ENCODE results near the gene ISM1. TPM values are rescaled to one million over a fixed set of nuclear protein-coding genes. Genes with fewer than 3 reads are reported as not detected.

Gene ISM1
- polyA plus RNA-seq, 1 experiment: not detected

DNA sequence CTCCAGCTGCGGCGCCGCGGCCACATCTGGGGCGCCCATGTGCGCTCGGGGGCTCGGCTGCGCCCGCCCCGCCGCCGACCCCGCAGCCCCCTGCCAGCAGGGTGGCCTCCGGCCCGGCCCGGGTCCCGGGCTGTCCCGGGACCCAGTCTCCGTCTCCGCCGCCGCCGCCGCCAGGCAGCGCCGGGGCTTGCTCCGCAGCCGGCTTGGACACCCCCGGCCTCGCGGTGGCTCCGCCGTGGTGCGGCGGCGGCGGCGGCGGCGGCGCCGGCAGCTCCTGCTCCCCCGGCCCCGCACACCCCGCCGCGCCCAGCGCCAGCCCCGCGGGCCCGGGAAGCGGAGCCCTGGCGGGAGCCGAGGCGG lies 219 bp downstream of the ISM1 start:
- CTCF ChIA-PET: interaction anchor here (1.4 kb wide), 1 partner anchor 567 kb away, joined by 3 read pairs; no protein-coding TSS in a partner anchor
- Histone ChIP-seq H3K27ac (ENCODE audit: low read depth, low read length) (no peak overlapping the region), H3K4me3 (ENCODE audit: low read depth, low read length) (peak overlapping the region; percentile 43; the same call in 1 of the 2 replicates), H3K27me3 (ENCODE audit: control insufficient read depth, insufficient read depth, low read length) (peaks cover 48% of the 10 kb centered on the region), H3K9me3 (ENCODE audit: control insufficient read depth, insufficient read depth, low read length) (peaks cover 9% of the 10 kb centered on the region; the same call in 1 of the 2 replicates)
- POLR2A ChIA-PET: no interaction called here
- TF ChIP-seq, protein P1, sequence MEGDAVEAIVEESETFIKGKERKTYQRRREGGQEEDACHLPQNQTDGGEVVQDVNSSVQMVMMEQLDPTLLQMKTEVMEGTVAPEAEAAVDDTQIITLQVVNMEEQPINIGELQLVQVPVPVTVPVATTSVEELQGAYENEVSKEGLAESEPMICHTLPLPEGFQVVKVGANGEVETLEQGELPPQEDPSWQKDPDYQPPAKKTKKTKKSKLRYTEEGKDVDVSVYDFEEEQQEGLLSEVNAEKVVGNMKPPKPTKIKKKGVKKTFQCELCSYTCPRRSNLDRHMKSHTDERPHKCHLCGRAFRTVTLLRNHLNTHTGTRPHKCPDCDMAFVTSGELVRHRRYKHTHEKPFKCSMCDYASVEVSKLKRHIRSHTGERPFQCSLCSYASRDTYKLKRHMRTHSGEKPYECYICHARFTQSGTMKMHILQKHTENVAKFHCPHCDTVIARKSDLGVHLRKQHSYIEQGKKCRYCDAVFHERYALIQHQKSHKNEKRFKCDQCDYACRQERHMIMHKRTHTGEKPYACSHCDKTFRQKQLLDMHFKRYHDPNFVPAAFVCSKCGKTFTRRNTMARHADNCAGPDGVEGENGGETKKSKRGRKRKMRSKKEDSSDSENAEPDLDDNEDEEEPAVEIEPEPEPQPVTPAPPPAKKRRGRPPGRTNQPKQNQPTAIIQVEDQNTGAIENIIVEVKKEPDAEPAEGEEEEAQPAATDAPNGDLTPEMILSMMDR (IDR thresholded peaks at IDR 0.05; ENCODE audit: low read depth, low read length): no peak
- DNase-seq (ENCODE audit: low read depth, low spot score): no peak

DNA sequence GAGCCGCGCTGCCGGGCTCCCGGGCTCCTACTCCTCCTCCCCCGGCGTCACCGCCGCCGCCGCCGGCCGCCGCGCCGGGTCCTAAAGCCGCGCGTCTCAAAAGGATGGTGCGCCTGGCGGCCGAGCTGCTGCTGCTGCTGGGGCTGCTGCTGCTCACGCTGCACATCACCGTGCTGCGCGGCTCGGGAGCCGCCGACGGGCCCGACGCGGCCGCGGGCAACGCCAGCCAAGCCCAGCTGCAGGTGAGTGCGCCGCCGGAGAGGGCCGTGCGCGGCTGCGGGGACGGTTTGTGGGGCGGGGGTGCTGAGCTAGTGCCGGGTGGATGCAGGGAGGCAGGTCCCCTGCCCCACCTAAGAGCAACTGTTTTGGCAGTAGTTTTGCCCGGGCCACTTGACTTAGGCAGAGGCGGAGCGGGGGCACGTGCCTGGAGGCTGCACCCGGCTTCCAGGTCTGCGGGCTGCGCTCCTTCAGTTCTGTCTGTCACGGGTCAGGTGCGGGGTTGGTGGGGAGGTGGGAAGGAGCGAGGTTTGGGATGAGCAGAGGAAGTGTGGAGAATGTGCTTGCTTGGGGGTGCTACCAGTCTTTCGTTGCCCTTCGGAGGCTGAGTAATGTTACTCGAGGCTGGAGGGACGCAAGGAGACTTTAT lies 722 bp downstream of the ISM1 start:
- TF ChIP-seq, protein P1 (IDR thresholded peaks at IDR 0.05; ENCODE audit: low read depth, low read length): no peak
- no peak for DNase-seq (ENCODE audit: low read depth, low spot score)
- POLR2A ChIA-PET: no interaction called here
- peaks cover 9% of the 10 kb centered on the region; the same call in 1 of the 2 replicates for H3K9me3 ChIP-seq (ENCODE audit: control insufficient read depth, insufficient read depth, low read length)
- CTCF ChIA-PET: interaction anchor here (1.4 kb wide), 1 partner anchor 566 kb away, joined by 3 read pairs; no protein-coding TSS in a partner anchor
- H3K4me3 ChIP-seq (ENCODE audit: low read depth, low read length): peak overlapping the region; percentile 43
- no peak overlapping the region for H3K27ac ChIP-seq (ENCODE audit: low read depth, low read length)
- peaks cover 45% of the 10 kb centered on the region for H3K27me3 ChIP-seq (ENCODE audit: control insufficient read depth, insufficient read depth, low read length)

DNA sequence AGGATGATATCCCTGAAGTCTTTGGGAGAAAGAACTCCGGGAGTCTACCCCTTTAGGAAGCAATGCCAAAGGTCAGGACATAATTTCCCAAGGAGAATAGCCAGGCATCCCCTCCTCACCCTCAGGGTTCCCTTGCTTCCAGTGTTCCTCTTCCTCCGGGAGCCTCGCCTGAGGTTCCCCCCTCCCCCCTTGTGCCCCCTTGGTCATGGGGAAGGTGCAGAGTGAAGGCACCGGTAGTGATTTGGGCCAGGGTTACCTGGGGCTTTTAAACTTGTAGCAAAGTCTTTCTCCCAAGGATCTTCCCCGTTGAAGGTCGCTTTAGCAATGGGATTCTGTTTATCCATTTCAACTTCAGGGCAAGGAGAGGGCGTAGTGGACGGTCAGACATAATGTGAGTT lies 1.2 kb downstream of the ISM1 start:
- Histone ChIP-seq H3K27me3 (ENCODE audit: control insufficient read depth, insufficient read depth, low read length) (peaks cover 44% of the 10 kb centered on the region), H3K9me3 (ENCODE audit: control insufficient read depth, insufficient read depth, low read length) (peaks cover 9% of the 10 kb centered on the region; the same call in 1 of the 2 replicates), H3K27ac (ENCODE audit: low read depth, low read length) (no peak overlapping the region), H3K4me3 (ENCODE audit: low read depth, low read length) (no peak overlapping the region)
- no peak for DNase-seq (ENCODE audit: low read depth, low spot score)
- CTCF ChIA-PET: interaction anchor here (1.4 kb wide), 1 partner anchor 566 kb away, joined by 3 read pairs; no protein-coding TSS in a partner anchor
- TF ChIP-seq, protein P1 (IDR thresholded peaks at IDR 0.05; ENCODE audit: low read depth, low read length): no peak
- POLR2A ChIA-PET: no interaction called here

DNA sequence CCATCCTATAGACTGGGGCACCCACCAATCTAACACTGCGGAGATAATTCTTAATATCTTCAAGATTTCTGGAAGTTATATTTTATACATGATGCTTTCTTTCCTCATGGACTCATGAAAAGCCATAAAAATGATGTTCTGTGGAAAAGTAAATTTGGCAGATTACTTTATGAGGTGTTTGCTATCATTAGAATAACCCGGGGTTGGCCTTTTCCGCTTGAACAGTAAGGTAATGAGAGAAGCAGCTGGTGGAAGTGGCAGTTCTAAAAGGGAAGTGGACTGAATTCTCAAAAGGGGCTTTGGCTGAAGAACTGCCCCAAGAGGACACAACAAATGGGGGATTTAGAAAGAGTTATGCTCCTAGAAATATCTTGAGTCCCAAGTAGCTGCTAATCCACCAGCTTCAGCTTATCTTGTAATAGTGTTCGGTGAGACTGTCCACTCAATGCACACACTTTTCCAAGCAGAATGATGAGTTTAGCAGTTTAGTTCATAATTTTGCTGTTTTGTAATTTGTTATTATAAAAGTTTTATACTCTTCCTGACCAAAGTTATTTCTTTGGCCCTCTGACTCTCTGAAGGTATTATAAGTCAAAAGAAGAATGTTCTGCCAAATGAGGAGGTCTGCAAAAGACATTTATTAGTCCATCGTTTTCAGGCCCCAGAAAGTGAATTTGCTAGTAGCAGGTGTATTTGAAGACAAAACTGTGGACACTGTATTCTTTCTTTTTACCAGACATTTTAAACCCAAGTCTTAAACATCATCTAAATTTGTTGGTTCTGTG lies 2.9 kb downstream of the ISM1 start:
- TF ChIP-seq, protein P1 (IDR thresholded peaks at IDR 0.05; ENCODE audit: low read depth, low read length): no peak
- no peak overlapping the region for H3K27ac ChIP-seq (ENCODE audit: low read depth, low read length)
- H3K4me3 ChIP-seq (ENCODE audit: low read depth, low read length): no peak overlapping the region
- peaks cover 31% of the 10 kb centered on the region for H3K27me3 ChIP-seq (ENCODE audit: control insufficient read depth, insufficient read depth, low read length)
- ChIA-PET POLR2A (no interaction called here), CTCF (interaction anchor here (0.6 kb wide), 1 partner anchor 331 kb away, joined by 6 read pairs; no protein-coding TSS in a partner anchor)
- peaks cover 9% of the 10 kb centered on the region; the same call in 1 of the 2 replicates for H3K9me3 ChIP-seq (ENCODE audit: control insufficient read depth, insufficient read depth, low read length)
- DNase-seq (ENCODE audit: low read depth, low spot score): no peak

DNA sequence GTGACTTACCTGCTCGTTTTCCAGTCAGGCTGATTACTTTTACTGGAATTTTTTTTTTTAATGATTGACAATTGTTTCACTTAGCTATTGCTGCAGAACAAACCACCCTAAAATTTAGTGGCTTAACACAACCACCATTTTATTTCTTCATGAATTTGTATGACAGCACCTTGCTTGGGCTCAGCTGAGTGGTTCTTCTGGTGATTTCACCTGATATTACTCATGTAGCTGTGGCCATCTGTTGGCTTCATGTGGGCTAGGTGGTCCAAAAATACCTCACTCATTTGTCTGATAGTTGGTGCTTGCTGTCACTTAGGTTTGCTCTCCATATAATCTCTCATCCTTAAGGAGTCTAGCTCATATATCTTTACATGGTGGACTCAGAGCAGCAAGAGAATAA lies 5.3 kb downstream of the ISM1 start:
- POLR2A ChIA-PET: no interaction called here
- CTCF ChIA-PET: interaction anchor here (0.7 kb wide), 1 partner anchor 35 kb away, joined by 3 read pairs; no protein-coding TSS in a partner anchor
- Histone ChIP-seq H3K27me3 (ENCODE audit: control insufficient read depth, insufficient read depth, low read length) (peaks cover 11% of the 10 kb centered on the region), H3K9me3 (ENCODE audit: control insufficient read depth, insufficient read depth, low read length) (no peaks in the 10 kb centered on the region; the same call in 1 of the 2 replicates), H3K4me3 (ENCODE audit: low read depth, low read length) (no peak overlapping the region), H3K27ac (ENCODE audit: low read depth, low read length) (no peak overlapping the region)
- no peak for DNase-seq (ENCODE audit: low read depth, low spot score)
- TF ChIP-seq, protein P1 (IDR thresholded peaks at IDR 0.05; ENCODE audit: low read depth, low read length): no peak
